MV-4-11 (cell line): ENCODE results near the gene URB2.
"Not testable (repeated sequence)": the region's sequence is repeated elsewhere in the genome, so short reads cannot be mapped to it uniquely, and the experiment has no call there.

ENCODE experiments used
- DNase-seq: peaks from one replicate; lab custom pipeline; 2025; lab: John Stamatoyannopoulos, UW

URB2 gene

GRCh38 chr1:229693129-229693900 lies 67.3 kb downstream of the URB2 start:
- no peak for DNase-seq

- DNase-seq, result no peak
These were observed 68.1 kb downstream of the URB2 start for GRCh38 chr1:229694053-229694693.

GRCh38 chr1:229696385-229696784 lies 70.3 kb downstream of the URB2 start:
- DNase-seq, result no peak

GRCh38 chr1:229699613-229700267 lies 73.7 kb downstream of the URB2 start:
- no peak for DNase-seq

- peak; percentile 7 for DNase-seq
These were observed 78.1 kb downstream of the URB2 start for GRCh38 chr1:229704157-229704556.

- not testable (repeated sequence) for DNase-seq
These were observed 79.1 kb downstream of the URB2 start for GRCh38 chr1:229705152-229705551.

GRCh38 chr1:229707127-229707526 lies 81.1 kb downstream of the URB2 start:
- DNase-seq, result not testable (repeated sequence)

- no peak for DNase-seq
These were observed 83.5 kb downstream of the URB2 start for GRCh38 chr1:229709500-229710013.
